Endothelial cell of hepatic sinusoid (primary cell): Measurements from ENCODE around the gene RAP1B.

Source experiments
- in situ Hi-C: cut with HindIII; loops from 2 replicates; pipeline ENCODE4 v1.10.0; 2017; ENCODE audit warnings: low sequenced_read_pairs

Gene RAP1B

GRCh38 chr12:68686595-68687521 is 76.2 kb downstream of the RAP1B start, which contains the start of gene NUP107:
TSS of gene NUP107 (plus strand) at chr12:68686978. CDS start at chr12:68687066, 88 bp downstream.
- in situ Hi-C loops, result no loop called here

GRCh38 chr12:68695454-68695853 is 84.8 kb downstream of the RAP1B start:
- in situ Hi-C loops, result no loop called here

GRCh38 chr12:68699486-68699885 is 88.8 kb downstream of the RAP1B start:
- in situ Hi-C loops, result no loop called here
